ENCODE measurements around the gene RNF145. TPM values are rescaled to one million over a fixed set of nuclear protein-coding genes. Genes with fewer than 3 reads are reported as not detected.
"Not testable (repeated sequence)": the region's sequence is repeated elsewhere in the genome, so short reads cannot be mapped to it uniquely, and the experiment has no call there.

RNF145 gene
- total RNA-seq, 1 donor from 2014 or later: 47.4 TPM

DNA sequence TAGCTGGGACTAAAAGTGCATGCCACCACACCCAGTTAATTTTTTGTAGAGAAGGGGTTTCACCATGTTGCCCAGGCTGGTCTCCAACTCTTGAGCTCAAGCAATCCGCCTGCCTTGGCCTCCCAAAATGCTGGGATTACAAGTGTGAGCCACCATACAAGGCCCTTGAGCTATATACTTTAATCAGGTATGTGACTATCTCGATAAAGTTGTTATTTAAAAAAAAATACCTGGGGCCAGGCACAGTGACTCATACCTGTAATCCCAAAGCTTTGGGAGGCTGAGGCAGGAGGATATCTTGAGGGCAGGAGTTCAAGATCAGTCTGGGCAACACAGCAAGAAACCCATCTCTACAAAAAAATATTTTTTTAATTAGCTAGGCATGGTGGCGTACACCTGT, 19.2 kb downstream of the RNF145 start:
- DNase-seq: no peak

DNA sequence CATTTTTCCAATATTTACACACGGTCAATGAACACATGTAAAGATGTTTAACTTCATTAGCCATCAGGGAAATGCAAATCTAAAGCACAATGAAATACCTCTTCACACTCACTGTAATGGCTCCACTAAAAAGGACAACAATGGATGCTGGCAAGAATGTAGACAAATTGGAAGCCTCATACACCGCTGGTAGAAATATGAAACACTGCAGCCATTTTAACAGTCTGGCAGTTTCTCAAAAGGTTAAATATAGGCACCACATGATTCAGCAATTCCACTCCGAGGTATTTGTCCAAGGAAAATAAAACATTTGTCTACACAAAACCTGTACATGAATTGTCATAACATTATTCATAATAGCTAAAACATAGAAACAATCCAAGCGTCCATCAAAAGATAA, 20.0 kb downstream of the RNF145 start:
- DNase-seq: no peak

DNA sequence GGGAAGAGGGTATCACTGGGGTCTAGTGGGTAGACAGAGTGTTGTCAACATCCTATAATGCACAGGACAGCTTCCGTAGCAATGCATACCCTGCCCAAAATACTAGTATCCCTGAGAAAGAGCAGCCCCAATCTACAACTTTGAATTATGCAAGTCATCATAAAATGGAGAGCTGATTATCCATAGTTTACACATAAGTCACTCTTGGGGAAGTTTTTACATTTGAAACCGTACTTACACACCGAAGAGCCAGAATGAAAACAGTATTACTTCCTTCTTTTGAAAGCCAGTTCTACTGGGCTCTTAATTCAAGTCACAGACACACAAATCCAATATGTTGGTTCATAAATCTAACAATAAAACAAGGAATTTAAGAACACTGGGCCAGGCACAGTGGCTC, 21.6 kb downstream of the RNF145 start:
- no peak for DNase-seq

DNA sequence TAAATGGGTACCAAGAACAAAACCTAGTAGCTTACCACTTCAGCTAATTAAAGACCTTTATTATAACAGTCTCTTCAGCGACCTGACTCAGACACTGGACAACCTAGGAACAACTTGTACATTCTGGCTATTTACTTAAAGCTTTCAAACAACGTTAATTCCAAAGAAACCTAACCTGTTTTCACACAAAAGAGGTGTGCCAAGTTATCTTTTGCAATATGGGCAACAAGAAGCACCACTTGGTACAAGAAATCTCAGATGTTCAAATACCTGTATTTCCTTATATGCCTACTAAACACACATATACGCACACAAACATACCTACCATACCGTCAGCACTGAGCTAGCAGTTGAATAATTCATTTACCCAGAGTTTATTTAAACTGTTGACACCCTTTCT, 23.0 kb downstream of the RNF145 start:
- DNase-seq: no peak

DNA sequence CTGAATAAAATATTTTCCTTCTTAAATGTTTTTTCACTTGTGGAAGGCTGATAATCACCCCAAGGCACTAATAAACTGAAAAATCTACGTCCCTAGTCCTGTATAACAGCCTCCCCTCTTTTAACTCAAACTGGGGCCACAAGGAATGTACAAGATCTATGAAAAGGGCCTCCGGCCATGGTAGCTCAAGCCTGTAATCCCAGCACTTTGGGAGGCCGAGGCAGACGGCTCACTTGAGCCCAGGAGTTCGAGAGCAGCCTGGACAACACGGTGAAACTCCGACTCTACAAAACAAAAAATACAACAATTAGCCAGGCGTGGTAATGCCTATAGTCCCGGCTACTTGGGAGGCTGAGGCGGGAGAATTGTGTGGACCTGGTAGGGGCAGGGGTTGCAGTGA, 23.6 kb downstream of the RNF145 start:
- DNase-seq: no peak

DNA sequence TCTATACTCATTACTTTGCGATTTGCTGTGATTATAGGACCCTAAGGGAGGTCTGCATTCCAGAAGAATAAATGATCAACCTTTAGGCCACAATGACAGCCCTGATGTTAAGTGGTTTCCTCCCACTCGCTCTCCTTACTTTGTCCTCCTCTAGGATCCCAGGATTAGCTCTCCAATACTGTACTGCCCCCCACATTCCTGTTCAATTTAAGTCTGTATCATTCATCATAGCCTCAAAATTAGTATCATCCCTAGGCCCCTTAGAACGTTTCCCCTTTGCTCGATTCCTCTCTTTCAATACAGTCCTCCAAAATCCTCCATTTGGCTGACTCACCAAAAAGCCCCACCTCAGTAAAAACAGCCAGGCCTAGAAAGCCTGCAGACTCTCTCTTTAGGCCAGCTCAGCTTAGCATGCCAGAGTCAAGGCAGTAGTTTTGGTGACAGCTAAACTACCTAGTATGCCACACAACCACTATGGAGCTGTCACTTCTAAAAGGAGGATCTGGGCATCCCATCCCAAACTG, 24.4 kb downstream of the RNF145 start:
- no peak for DNase-seq

DNA sequence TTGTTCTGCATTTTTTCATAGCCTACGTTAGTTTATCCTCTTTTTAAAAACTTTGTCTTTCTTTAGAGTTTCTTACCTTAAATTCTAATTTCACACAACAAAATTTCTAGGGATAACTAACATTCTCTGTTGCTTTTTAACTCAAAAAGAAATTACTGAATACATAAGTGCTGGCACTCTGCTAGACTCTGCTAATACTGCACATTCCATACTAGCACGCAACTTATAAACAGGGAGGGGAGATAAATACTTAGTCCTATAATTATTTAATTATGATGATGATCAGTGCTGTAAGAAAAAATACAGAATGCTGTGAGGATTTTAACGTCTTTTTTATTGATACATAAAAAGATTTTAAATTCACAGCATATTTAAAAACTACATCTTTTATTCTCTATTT, 25.1 kb downstream of the RNF145 start:
- peak; percentile 13 for DNase-seq

DNA sequence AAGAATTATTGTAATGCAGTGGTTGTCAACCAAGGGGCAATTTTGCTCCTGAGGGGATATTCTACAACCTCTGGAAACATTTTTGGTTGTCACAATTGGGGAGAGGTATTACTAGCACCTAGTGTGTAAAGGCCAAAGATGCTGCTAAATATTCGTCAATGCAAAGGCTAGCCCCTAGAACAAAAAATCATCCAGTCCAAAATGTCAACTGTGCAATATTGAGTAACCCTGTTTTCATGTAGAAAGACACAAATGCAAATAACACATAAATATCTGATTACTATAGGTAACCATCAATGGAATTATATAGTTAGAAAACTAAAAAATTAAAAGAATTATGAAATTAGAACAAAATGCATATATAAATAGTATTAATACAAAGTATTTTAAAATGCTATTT, 26.1 kb downstream of the RNF145 start:
- no peak for DNase-seq

DNA sequence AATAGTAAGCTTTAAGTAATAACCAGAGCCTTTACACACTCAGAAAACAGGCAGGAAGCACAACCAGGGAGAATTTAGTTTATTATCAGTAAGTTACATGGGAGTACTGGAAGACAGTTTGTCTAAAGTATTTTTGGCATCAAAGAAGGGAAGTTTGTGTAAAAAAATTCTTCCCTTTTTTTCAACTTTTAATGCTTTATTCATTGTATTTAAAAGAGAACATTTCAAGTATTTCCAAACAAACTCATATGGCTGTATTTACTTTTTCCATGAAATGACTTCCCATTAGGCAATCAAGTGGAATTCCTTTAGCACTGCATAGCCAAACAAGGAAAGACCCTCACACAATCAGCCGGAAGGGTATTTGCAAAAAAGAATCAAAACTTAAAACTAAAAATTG, 26.7 kb downstream of the RNF145 start:
- DNase-seq: peak; percentile 62

DNA sequence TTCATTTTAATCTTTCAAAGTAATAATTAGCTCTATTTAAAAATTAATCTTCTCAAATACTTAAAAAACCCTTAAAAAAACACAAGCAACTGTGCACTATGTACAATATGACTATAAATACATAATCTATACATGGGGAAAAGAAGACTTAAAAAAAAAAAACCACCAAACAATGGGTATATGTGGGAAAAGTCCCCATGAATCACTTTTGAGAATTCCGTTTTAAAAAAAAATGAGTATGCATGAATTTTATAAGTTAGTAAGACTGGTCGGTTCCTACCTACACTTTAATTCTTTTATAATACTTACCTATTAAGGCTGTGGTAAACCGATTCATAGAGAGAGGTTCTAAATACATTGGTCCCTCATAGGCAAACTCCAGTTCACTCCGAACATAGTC, 27.7 kb downstream of the RNF145 start:
- DNase-seq: no peak

DNA sequence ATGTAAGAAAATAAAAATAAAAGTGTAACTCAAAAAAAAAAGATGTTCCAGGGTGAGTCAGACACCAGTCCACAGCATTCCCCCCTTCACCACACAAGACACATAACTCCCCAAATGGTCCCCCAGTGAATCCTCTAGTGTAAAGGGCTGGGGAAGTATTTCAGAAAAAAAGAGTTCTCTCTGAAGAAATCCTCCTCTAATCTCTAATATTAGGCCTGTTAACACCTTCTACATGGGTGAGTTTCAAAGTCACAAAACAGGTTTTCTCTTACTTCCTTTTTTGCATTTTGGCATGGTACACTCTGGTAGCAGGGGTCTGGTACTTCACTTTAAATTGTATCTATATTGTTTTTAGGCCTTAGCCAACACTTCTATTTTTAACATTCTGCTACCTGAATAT, 28.2 kb downstream of the RNF145 start:
- DNase-seq: no peak

DNA sequence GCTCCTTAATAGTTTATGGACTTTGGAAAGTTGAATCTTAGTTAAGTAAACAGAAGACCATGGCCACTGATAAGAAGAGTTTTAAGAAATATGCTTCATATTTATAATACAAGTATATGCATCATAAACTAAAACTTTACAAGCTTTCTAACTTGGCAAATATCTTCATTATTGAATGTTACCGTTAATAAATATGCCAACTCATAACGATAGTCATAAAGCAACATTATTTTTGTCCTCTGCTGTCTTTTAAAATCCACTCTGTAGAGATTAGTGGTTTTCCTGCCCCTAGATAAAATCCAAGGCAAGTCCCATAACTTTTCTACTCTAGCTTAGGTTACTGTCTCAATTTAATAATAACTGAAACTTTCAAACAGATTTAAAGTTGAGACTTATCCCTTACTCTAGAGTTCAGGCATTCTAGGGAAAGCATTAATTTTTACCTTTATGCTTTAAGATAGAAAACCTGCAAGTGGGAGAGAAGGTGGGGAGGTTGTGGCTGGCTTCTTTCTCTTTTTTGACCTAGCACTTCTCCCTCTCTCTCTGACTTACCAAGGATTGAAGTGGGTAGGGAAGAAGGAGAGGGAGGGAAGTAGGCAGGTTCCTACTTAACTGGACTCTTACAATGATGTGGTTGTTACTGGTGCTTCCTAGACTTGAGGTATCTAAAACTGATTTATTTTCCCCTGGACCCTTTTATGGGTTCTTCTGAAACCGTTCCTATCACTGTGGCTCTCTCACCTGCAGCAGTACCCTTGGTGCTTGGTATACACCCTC, 29.6 kb downstream of the RNF145 start:
- DNase-seq: no peak

DNA sequence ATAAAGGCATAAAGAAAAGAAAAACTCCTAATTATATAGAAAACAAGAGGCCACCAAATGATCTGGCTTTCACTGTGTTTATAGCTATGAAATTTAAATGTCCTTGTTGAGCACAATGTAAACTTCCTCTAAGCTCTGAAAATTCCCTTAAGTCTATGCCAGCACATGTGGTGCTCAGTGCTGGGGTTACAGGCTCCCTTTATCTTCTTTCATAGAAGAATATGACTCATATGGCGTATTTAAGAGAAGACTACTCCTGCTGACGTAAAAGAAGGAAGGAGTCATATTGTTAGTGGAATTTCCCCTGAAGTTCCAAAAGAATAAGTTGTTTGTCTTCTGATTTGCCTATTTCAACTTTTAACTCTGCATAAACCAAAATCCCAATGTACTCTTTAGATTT, 30.4 kb downstream of the RNF145 start:
- DNase-seq: peak; percentile 68

DNA sequence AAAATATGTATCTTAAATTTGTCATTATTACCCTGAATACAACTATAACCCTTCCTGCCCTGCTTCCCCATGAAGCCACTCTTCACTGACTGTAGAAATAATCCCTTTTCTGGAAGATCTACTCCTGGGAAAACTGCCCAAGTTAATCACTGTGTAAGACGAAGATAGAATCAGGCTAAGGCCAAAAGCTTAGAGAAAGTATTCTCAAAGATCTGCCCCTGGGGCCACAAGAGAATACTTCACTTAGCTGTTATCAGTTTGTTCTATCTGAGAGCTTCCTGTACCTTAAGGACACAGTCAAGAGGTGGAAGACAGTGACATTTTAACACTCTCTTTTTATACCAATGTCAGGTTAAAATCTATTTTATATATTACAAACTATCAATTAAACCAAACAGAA, 33.8 kb downstream of the RNF145 start:
- no peak for DNase-seq

DNA sequence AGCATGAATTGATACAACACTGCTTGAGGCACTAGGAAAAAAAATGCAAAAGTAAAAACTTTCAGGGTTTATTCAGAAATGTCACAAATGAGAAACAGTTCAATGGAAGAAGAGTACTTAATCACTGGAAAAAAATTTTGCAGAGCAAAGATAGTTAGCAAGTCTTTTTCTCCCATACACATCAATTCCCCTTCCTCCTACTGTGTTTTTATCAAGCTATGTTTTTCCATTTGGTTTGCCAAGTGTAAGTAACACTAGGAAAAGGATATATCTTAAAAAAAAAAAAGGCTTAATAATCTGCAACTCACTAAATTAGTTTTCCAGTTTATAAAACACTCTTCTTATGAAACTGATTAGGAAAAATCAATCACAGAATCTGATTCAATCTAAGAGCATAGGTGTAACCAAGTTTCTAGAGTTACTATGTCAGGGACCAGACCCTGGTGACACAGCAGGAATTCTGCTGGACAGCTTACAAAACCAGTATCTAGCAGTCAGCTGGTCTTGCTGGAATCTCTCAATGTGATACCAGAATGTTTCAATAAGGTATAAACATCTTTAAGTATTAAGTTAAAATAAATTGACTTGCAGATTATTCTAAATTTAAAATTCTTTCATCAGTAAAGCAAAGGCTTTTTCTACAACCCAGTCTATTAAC, 34.7 kb downstream of the RNF145 start:
- DNase-seq: no peak

DNA sequence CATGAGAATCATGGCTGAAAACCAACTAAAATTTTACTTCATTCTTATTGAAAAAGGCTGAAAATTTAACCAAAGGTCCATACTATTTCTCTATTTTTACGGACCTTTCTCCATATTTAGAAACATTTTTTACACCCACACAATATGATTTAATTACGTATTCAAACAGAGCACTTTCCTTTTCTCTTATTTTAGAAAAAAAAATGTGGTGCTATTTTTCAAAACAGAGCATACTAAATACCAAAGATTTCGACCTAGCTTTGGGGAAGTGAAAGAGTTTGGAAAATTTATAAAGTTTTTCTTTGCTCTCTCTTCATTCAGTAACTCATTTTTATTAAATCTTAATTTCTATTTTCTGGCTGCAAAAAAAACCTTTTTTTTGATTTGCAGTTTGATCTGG, 38.1 kb downstream of the RNF145 start:
- no peak for DNase-seq

DNA sequence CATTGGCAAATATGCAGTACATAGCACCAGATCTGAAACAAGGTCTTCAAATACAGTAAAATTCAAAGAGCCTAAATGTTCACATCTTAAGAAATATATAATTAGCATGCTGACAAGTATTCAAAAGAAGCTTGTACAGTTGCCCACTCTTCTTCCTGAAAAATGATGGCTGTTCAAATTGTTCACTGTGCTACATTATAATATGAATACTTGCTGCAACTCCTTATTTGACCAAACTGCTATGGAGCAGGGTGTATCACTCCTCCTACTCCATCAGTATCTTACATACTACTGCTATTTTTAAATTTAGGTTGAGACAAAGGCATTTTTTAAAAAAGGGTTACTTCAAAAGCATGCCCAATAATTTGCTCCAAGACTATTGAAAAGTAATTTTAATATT, 39.3 kb downstream of the RNF145 start:
- no peak for DNase-seq

DNA sequence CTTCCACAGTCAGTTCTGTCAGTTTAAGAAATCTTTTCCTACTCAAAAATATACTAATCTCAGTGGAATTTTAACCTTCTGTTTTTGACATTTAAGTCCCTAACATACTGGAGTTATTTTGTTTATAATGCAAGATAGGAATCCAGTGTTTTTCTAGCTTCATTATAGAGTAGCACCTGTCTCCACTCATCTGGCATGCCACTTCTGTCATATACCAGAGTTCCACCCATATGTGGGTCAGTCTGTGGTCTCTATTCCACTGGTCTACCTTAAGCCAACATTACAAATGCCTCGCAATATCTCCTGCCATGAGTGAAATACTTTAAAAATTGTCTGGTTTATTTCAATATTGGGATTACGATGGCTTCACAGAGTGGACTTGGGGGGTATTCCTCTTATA, 42.9 kb downstream of the RNF145 start:
- no peak for DNase-seq

DNA sequence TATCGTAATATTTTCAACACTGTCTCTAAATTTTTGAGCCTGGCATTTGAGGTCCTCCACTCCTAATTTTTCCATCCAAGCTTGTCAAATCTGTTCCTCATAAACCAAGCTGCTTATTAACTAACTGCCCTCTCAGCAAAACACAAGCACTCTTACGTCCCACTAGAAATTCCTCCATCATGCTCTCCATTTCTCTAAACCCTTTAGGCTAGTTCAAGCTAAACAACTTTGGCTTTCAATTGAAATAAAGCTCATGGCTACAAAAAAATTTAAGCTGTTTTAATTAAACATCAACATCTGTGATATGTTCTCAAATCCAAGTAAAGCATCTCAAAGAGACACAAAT, 45.7 kb downstream of the RNF145 start:
- DNase-seq: no peak

DNA sequence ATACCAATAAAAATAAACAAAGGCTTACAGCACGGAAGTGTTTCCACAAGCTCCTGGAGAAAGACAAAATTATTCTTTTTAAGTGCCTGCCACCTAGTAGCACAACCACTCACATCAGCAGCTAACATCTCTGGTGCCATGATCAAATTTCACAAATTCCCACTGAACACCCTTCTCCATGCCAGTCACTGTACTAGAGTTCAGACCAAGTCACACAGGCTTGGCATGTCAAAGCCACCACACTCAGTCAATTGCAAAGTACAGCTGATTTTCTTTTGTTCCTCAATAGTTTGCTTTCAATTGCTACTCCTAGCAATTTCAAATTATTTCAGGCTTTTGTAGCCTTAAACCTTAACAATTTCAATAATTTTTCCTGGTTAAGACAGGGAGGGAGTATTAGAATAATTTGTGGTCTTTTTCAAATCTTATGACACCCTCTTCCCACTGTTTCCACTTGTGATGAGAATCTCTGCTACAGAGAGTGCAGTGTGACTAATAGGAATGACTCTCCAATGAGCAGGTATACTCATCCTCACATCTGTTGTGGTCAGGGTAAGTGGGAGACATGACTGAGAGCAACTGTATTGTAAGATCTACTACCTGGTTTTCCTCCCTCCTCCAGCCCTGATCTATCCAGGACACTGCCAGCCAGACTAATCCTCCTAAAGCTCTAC, 46.2 kb downstream of the RNF145 start:
- no peak for DNase-seq

DNA sequence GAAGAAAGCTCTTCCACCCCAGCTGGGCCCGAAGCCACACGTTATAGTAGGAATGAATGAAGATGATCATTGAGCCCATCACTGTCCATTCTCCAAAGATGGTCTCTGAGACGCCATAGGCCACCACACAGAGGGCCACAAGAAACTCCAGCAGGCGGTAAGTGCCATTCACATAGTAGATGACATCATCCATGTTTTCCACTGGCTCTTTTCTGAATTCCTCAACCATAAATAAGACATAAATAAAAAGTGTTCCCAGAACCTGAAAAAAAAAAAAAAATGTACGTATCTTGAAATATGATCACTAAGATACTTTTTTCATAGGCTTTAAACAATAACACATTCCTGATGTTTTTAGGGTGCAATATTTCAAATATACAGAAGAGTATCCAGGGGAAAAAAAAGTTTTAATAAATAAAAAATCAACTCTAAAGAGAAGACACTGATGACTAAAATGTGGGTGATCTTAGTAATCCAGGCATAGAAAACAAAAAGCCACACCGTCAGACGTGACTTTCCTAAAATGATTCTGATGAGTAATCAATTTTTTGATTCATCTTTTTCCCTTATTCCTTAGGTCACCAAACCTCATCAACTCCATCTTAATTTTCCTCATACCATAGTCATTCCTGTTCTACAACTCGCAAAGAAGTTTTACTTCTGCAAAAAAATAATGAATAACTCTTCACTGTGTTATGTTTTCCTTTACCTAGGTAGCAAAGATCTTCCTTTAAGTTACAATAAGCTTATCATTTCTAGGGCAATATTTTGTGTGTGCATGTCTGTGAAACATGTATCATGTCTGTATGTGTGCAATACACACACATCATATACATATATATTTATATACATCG, 47.8 kb downstream of the RNF145 start:
- DNase-seq: no peak

DNA sequence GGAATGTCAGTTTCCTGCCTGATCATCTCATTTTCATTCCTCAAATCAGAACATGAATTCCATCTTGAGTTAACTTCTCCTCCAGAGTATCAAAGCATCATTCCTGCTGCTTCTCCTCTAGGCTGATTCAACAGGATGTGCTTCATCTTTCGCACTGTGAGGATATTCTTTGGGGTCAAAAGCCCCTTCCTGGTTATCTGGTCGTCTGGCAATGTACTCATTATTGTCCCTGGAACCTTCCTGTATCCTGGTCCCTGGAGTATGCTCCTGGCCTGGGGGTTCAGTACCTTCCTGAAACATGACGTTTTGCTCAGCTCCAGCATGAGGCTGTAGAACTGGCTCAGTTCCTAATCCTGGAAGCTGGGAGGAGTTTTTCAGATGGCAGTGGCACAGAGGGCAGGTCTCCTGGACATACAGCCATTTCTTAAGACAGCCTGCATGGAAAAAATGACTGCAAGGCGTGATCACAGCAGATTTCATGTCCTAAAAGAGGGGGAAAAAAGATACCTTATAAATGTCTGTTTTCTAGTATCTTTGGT, 50.7 kb downstream of the RNF145 start:
- DNase-seq: not testable (repeated sequence)
